BLaER1 treated with 17β-estradiol and CSF1 and Interleukin-3, amounts not matched to agents 10 nM and 100 nM (cell line): ENCODE data around the gene ERMAP.
A peak's percentile ranks its signal among the peaks of the same experiment; 100 is the strongest.
"Not testable (repeated sequence)": the region's sequence is repeated elsewhere in the genome, so short reads cannot be mapped to it uniquely, and the experiment has no call there.

Source experiments
- H3K27ac ChIP-seq, 11 experiments: shearing (Covaris generic); formaldehyde crosslinking; 2 replicates each; pipeline ENCODE4 v1.8.1; 2022
- H3K27me3 ChIP-seq, 11 experiments: shearing (Covaris generic); formaldehyde crosslinking; 2 replicates each; pipeline ENCODE4 v1.8.1; 2022
- H3K36me3 ChIP-seq, 11 experiments: shearing (Covaris generic); formaldehyde crosslinking; 2 replicates each; pipeline ENCODE4 v1.8.1; 2022
- H3K4me1 ChIP-seq, 10 experiments: shearing (Covaris generic); formaldehyde crosslinking; 2 replicates each; pipeline ENCODE4 v1.8.1; 2022
- H3K4me2 ChIP-seq, 11 experiments: shearing (Covaris generic); formaldehyde crosslinking; 2 replicates each; pipeline ENCODE4 v1.8.1; 2022
- H3K4me3 ChIP-seq, 10 experiments: shearing (Covaris generic); formaldehyde crosslinking; 2 replicates each; pipeline ENCODE4 v1.8.1; 2022
- H3K9ac ChIP-seq, 11 experiments: shearing (Covaris generic); formaldehyde crosslinking; 2 replicates each; pipeline ENCODE4 v1.8.1; 2022
- H3K9me3 ChIP-seq, 11 experiments: shearing (Covaris generic); formaldehyde crosslinking; replicated peaks in 1 of 11; 2 replicates each; pipeline ENCODE4 v1.8.1; 2022
- H4K20me1 ChIP-seq, 11 experiments: shearing (Covaris generic); formaldehyde crosslinking; 2 replicates each; pipeline ENCODE4 v1.8.1; 2022
- Cebpa-rat ChIP-seq, 11 experiments: shearing (Covaris generic); IDR thresholded peaks; 2 replicates each; pipeline ENCODE4 v1.8.1; 2022

The ERMAP gene

DNA sequence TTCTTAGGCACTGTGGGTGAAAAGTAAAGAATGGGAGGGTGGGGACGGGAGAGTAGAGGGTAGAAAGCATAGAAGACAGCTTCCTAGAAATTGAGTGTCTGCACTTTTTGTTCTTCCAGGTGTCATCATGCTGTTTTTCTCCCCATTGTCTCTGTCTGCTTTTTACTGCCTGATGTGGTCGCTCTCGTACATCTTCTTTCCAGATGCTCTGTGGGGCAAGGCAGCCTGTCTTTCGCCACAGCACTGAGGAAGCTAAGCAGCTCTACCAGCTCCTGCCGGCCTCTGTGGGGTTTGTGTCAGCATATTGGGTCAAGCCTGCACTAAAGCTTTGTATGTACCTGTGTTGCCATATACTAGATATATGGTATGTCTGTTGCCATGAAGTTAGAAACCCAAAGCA is 18.9 kb upstream of the ERMAP start:
- Histone ChIP-seq H3K4me3 (no peak overlapping the region), H3K36me3 (no peaks in the 10 kb centered on the region), H3K9me3 (no peaks in the 10 kb centered on the region), H3K9ac (no peak overlapping the region), H3K4me2 (no peak overlapping the region), H3K27ac (no peak overlapping the region), H3K4me1 (peaks cover 0 to 8% (median 3%) of the 10 kb centered on the region in 10 experiments; a peak in 9 of 20 replicates), H3K27me3 (no peaks in the 10 kb centered on the region), H4K20me1 (no peaks in the 10 kb centered on the region)
- TF ChIP-seq Cebpa-rat (IDR thresholded peaks at IDR 0.05): no peak

GRCh38 chr1:42801832-42802473 is 15.0 kb upstream of the ERMAP start:
- Histone ChIP-seq H3K27me3 (no peaks in the 10 kb centered on the region), H3K4me1 (peaks cover 0 to 8% (median 3%) of the 10 kb centered on the region in 10 experiments; a peak in 9 of 20 replicates), H3K9ac (no peak overlapping the region), H3K27ac (no peak overlapping the region), H3K9me3 (peaks cover 18 to 25% (median 22%) of the 10 kb centered on the region in 11 experiments), H3K4me3 (no peak overlapping the region), H3K36me3 (peaks cover 23 to 35% (median 26%) of the 10 kb centered on the region in 11 experiments), H4K20me1 (no peaks in the 10 kb centered on the region), H3K4me2 (no peak overlapping the region)
- no peak for TF ChIP-seq Cebpa-rat (IDR thresholded peaks at IDR 0.05)

DNA sequence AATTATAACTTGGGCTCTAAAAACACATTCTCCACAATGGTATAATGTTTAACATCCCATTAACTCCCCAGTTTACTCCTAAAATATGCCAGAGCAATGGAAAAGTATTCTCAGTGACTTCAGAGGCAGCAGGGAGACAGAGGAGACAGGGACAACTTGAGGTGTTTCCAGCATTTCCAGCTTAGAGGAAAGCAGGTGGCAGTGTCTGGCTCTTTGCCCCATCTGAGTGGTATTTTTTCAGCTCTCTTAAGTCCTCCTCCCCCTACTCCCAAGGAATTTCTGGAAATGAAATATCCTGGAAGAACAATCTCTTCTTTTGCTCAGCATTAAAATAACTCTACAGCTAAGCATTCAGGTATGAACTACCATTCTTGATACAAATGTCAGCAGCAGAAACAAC is 10.8 kb upstream of the ERMAP start:
- no peak overlapping the region for H3K27ac ChIP-seq
- no peak for TF ChIP-seq Cebpa-rat (IDR thresholded peaks at IDR 0.05)
- no peaks in the 10 kb centered on the region for H3K27me3 ChIP-seq
- H3K9ac ChIP-seq: no peak overlapping the region
- no peak overlapping the region for H3K4me3 ChIP-seq
- peaks cover 0 to 4% (median 0%) of the 10 kb centered on the region in 11 experiments; a peak in 1 of 22 replicates for H4K20me1 ChIP-seq
- H3K4me2 ChIP-seq: no peak overlapping the region
- peaks cover 0 to 10% (median 0%) of the 10 kb centered on the region in 10 experiments; a peak in 6 of 20 replicates for H3K4me1 ChIP-seq
- H3K9me3 ChIP-seq: peaks cover 18 to 25% (median 22%) of the 10 kb centered on the region in 11 experiments
- H3K36me3 ChIP-seq: peaks cover 23 to 49% (median 40%) of the 10 kb centered on the region in 11 experiments

DNA sequence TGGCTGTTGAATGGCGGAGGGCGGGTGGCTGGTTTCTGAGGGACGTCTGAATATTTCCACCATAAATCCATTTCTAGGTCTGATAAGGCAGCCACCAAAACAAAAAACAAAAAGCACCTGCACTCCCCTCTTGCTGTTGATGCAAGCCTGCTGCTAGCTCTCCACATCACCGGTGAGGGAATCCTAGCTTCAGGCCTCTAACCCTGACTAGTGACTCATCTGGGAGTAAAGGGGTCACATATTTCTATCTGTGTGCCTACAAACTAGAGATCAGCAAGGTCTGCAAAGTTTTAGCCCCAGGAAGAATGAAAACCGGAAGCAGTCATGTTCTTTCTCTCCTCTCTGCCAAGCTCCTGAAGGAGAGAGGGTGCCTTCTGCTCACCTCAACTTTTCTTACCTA is 10.3 kb upstream of the ERMAP start:
- Histone ChIP-seq H3K9ac (no peak overlapping the region), H3K27me3 (no peaks in the 10 kb centered on the region), H3K4me3 (no peak overlapping the region), H3K4me2 (no peak overlapping the region), H3K9me3 (peaks cover 18 to 25% (median 22%) of the 10 kb centered on the region in 11 experiments), H3K27ac (no peak overlapping the region), H3K4me1 (peaks cover 0 to 10% (median 0%) of the 10 kb centered on the region in 10 experiments; a peak in 6 of 20 replicates), H4K20me1 (peaks cover 0 to 4% (median 0%) of the 10 kb centered on the region in 11 experiments; a peak in 1 of 22 replicates), H3K36me3 (peaks cover 23 to 53% (median 42%) of the 10 kb centered on the region in 11 experiments)
- no peak for TF ChIP-seq Cebpa-rat (IDR thresholded peaks at IDR 0.05)

DNA sequence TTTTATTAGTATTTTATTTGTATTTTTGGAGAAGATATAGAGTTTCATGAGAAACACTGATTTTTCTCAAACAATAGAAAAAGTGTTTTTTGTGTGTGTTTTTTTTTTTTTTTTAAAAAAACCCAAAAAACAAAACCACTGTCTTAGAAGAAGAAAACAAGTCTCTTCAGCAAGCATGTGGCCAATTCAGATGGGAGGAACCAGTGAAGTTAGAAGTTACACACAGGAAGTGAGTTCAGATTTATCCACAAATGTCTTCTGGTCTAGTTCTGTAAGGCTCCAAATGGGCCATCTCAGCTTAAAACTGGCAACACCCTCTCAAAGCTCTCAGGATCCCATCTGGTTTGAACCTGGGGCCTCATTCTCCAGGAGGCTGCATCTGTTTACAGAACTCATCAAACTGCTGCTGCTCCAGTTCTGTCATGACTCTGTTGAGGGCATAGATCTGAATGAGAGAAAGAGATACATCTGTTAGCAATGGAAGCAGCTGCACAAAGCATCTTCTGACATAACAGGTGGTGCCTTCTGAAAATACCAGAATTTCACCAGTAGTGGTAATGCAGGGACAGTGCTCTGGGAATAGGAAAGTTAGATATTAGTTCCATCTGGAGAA is 9.8 kb upstream of the ERMAP start:
- Histone ChIP-seq H3K9me3 (peaks cover 18 to 25% (median 22%) of the 10 kb centered on the region in 11 experiments), H3K4me1 (peaks cover 0 to 10% (median 0%) of the 10 kb centered on the region in 10 experiments; a peak in 6 of 20 replicates), H3K36me3 (peaks cover 23 to 53% (median 43%) of the 10 kb centered on the region in 11 experiments), H3K27me3 (no peaks in the 10 kb centered on the region), H3K4me3 (no peak overlapping the region), H3K9ac (no peak overlapping the region), H3K4me2 (peak overlapping the region in 1 of 11 experiments; percentile 13; a peak in 2 of 22 replicates), H4K20me1 (peaks cover 0 to 4% (median 0%) of the 10 kb centered on the region in 11 experiments; a peak in 1 of 22 replicates), H3K27ac (no peak overlapping the region)
- TF ChIP-seq Cebpa-rat (IDR thresholded peaks at IDR 0.05): no peak

DNA sequence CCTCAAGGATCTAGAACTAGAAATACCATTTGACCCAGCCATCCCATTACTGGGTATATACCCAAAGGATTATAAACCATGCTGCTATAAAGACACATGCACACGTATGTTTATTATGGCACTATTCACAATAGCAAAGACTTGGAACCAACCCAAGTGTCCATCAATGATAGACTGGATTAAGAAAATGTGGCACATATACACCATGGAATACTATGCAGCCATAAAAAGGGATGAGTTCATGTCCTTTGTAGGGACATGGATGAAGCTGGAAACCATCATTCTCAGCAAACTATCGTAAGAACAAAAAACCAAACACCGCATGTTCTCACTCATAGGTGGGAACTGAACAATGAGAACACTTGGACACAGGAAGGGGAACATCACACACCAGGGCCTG is 2.1 kb upstream of the ERMAP start:
- H3K27ac ChIP-seq, H3K9me3 ChIP-seq, H3K4me2 ChIP-seq, H3K4me3 ChIP-seq, H3K27me3 ChIP-seq, H3K9ac ChIP-seq: not testable (repeated sequence)
- Histone ChIP-seq H3K36me3 (peaks cover 0 to 24% (median 20%) of the 10 kb centered on the region in 11 experiments; a peak in 13 of 22 replicates), H4K20me1 (peaks cover 0 to 11% (median 0%) of the 10 kb centered on the region in 11 experiments; a peak in 3 of 22 replicates), H3K4me1 (peaks cover 18 to 25% (median 20%) of the 10 kb centered on the region in 10 experiments)

DNA sequence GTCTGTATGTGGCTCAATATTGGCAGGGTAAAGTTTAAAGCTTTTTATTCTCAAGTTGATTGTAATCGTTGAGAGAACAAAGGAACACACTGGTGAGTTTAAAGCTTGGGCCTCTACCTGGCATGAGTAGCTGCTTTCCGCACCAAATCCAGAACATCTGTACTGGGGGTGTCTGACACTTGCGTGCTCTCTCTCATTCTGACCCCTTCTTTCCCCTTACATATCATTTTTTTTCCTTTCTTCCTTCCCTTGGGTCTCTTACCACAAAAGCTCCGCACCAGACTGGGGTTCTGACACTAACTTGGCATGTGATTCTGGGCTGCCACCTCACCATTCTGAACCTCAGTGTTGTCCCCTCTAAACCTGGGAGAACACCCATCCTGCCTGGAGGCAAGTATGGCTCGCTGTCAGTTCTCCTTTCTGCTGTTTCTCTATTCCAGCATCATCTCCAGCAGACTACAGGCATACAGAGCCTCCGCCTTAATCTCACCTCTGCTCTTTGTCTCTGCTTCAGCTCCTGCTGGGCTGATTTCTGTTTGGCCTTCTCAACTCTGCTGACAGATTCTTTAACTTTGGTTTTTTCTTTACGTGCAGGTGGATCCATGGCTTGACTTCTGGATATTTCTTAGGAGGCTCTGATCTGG is 859 bp upstream of the ERMAP start:
- peak overlapping the region in 10 of 11 experiments; percentile 96 to 100 (median 98); a peak in 21 of 22 replicates for H3K27ac ChIP-seq
- H3K9me3 ChIP-seq: no peaks in the 10 kb centered on the region
- H3K4me1 ChIP-seq: peaks cover 18 to 28% (median 20%) of the 10 kb centered on the region in 10 experiments
- H3K4me3 ChIP-seq: peak overlapping the region; percentile 62 to 80 (median 71)
- H3K36me3 ChIP-seq: peaks cover 0 to 22% (median 16%) of the 10 kb centered on the region in 11 experiments; a peak in 13 of 22 replicates
- TF ChIP-seq Cebpa-rat (IDR thresholded peaks at IDR 0.05): no peak
- H4K20me1 ChIP-seq: peaks cover 0 to 11% (median 0%) of the 10 kb centered on the region in 11 experiments; a peak in 2 of 22 replicates
- peak overlapping the region; percentile 81 to 98 (median 95) for H3K4me2 ChIP-seq
- H3K27me3 ChIP-seq: no peaks in the 10 kb centered on the region
- peak overlapping the region; percentile 94 to 99 (median 98) for H3K9ac ChIP-seq

GRCh38 chr1:42817440-42817767 is 482 bp downstream of the ERMAP start:
- no peak for TF ChIP-seq Cebpa-rat (IDR thresholded peaks at IDR 0.05)
- H3K4me3 ChIP-seq: peak overlapping the region; percentile 62 to 80 (median 71)
- peaks cover 0 to 15% (median 10%) of the 10 kb centered on the region in 11 experiments; a peak in 12 of 22 replicates for H3K36me3 ChIP-seq
- H4K20me1 ChIP-seq: peaks cover 0 to 11% (median 0%) of the 10 kb centered on the region in 11 experiments; a peak in 2 of 22 replicates
- peaks cover 19 to 32% (median 26%) of the 10 kb centered on the region in 10 experiments for H3K4me1 ChIP-seq
- peak overlapping the region; percentile 94 to 99 (median 98); a peak in 21 of 22 replicates for H3K9ac ChIP-seq
- H3K4me2 ChIP-seq: peak overlapping the region; percentile 71 to 91 (median 86)
- H3K27ac ChIP-seq: peak overlapping the region; percentile 96 to 100 (median 99); a peak in 21 of 22 replicates
- no peaks in the 10 kb centered on the region for H3K9me3 ChIP-seq
- no peaks in the 10 kb centered on the region for H3K27me3 ChIP-seq
